Left kidney (tissue), 2 donors: ENCODE data around the gene PIP5K1C. TPM values are rescaled to one million over a fixed set of nuclear protein-coding genes. Genes with fewer than 3 reads are reported as not detected.
"Not testable (repeated sequence)": the region's sequence is repeated elsewhere in the genome, so short reads cannot be mapped to it uniquely, and the experiment has no call there.

Experiments
- DNase-seq: peaks from one replicate; pipeline ENCODE4 v3.0.0-alpha.2; 2013
- polyA plus RNA-seq: library from polyadenylated mRNA; unstranded; fragments of 120-200 nt; gene quantifications from one replicate; pipeline ENCODE4 v1.2.1, GENCODE V29; 2013; ENCODE audit not compliant: insufficient read length

Gene PIP5K1C
- polyA plus RNA-seq, 1 donor, result 21.1 TPM

DNA sequence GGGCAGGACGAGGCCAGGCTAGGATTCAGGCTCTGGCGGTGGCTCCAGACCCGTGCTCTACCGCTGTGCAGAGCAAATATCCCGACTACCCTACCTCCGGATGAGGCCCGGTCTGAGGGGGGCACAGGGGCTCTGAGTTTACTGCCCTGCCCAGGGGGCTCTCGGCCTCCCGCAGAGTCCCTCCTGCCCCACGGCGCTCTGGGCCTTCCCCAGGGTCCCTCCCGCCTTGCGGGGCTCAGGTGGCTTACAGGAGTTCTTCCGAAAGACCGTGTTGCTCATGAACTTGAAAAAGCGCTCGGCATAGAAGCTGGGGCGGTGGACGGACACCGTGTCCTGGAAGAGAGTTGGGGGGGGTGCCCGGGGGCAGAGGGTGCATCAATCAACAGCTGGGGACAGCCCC, 54.5 kb downstream of the PIP5K1C start:
- DNase-seq, result no peak

- no peak for DNase-seq
Measured at GRCh38 chr19:3645067-3645396, 55.2 kb downstream of the PIP5K1C start.

GRCh38 chr19:3644351-3645066, 55.8 kb downstream of the PIP5K1C start:
- no peak for DNase-seq

- no peak for DNase-seq
Measured at GRCh38 chr19:3643674-3644313, 56.5 kb downstream of the PIP5K1C start.

DNA sequence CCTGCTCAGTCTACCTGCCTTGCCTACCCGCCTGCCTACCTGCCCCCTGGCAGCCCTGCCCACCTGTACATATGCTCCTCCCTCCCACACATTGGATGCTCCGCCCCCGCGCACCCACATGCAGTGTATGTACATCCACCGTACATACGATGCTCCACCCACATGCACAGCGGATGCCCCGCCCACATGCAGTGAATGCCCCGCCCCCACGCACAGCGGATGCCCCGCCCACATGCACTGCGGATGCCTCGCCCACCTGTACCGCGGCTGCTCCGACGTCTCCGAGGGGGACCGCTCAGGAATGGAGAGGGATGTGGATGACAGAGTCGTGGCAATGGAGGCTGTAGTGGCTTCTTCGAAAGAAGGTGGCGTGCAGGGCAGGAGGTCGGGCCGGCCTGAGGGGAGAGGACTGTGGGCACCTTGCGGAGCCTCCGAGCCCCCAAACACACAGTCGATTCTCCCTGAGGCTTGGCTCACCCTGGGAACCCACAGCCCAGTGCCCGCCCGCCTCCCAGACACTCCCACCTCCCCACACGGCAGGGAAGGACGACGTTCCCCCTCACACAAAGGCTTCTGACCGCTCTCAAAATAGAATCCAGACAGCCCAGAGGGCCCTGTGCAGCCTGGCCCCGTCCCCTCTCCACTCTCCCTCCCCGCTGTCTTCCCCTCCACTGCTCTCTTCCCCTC, 57.1 kb downstream of the PIP5K1C start:
- no peak for DNase-seq

DNA sequence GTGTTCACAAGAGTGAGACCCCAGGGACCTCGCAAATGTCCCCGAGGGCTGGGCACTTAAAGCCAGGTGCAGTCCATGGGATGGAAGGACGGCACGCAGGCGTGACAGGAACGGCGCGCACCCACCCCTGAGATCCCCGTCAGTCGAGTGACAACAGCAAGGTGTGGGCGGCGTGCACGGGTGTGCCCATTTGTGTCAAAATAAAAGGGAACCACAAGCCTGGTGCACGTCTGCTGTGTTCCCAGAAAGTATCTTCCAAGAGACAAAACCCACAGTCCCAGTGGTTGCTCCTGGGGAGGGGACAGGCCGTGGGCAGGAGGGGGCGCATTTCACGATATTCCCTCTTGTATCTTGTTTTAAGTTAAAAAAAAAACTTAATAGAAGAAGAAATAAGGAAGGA, 58.0 kb downstream of the PIP5K1C start:
- DNase-seq, result no peak

DNA sequence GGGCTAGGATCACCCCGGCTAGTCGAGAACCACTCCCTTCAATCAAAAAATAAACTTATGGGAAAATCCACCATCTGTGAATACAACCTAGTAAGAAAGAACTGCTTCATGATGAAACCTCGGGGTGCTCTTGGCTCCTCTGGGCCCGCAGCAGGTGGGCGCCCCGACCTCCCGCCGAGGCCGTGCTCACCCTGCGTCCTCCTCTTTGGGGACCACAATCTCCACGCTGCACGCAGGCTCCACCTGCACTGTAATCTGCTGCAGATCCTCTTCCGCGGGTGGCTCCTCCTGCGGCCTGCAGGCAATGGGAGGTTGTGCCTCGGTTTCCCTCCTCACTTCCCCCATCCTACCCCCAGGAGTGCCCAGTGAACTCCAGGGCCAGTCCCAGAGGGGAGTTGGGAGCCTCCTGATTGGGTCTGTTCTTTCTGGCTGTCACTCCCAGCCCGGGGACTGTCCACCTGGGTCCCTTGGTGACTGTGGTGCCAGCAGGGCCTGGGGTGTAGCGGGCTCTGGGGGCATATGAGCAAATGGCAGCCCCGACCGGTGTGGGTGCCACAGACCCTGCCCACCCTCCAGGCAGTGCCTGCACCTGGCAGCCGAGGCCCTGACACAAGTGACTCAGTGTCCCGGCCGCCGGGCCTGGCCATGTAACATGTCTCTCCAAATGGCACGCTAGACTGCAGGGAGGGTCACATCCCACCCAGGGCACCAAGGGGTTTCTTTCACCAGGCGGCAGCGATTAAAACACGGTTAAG, 58.6 kb downstream of the PIP5K1C start:
- DNase-seq, result no peak

- no peak for DNase-seq
Measured at GRCh38 chr19:3639479-3639878, 60.8 kb downstream of the PIP5K1C start.

DNA sequence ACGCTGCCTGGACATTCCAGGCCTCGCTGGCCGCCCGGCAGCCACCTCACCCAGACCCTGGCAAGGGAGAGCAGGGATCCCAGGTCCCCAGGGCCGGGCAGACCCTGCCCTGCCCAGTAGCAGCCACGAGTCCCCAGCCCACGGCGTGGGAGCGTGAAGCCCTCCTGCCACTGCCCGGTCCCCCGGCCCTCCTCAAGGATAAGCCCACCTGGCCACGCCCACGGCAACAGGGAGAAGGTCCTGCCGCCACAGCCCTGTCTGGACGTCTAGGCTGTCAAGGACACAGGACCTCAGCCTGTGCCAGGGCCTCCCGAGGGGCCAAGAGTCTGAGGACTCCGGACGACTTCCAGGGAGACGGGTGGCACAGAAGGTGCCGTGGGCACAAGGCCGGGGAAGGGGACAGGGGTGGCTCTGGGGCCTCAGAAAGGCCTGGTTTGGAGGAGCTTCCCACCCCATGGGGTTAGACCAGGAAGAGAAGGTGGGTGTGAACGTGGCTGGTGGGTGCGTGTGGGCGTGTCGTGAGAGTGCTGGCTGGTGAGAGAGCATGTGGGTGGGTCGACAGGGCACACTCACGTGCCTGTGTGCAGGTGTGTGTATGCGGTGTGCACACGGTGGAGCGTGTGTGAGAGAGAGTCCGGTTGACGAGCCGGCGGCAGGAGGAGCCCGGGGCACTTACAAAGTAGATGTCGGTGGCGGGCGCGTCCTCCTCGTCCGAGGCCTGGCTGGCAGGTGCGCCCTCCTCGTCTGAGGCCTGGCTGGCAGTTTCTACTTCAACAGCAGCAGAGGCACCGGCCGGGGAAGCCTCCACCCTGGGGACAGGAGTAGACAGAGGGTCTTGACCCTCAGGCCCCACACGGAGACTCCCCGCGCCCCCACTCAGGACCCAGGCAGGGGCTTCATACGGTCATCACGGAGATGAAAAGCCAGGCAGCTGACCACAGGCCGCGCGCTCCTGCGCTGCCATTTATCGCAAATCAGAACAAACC, 61.8 kb downstream of the PIP5K1C start:
- no peak for DNase-seq

GRCh38 chr19:3637621-3638020, 62.6 kb downstream of the PIP5K1C start:
- DNase-seq, result no peak

- DNase-seq, result no peak
Measured at GRCh38 chr19:3636962-3637361, 63.3 kb downstream of the PIP5K1C start.

DNA sequence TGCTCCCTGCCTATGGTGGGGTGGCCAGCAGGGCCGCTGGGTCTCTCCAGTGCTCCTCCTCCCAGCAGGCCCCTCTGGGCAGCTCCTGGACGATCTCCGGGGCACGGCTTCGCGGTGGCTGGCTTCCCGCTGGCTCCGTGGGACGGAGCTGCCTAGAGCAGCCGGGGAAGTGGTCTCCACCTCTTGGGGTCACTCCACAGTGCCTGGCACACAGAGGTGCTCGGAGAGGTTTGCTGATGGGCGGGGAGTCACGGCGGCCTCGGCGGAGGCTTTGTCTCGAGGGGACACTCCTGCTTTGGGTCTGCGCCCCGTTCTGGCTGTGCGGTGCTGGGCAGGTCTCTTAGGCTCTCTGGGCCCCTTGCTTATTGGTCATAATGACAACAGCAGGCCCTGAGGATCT, 63.8 kb downstream of the PIP5K1C start:
- no peak for DNase-seq

DNA sequence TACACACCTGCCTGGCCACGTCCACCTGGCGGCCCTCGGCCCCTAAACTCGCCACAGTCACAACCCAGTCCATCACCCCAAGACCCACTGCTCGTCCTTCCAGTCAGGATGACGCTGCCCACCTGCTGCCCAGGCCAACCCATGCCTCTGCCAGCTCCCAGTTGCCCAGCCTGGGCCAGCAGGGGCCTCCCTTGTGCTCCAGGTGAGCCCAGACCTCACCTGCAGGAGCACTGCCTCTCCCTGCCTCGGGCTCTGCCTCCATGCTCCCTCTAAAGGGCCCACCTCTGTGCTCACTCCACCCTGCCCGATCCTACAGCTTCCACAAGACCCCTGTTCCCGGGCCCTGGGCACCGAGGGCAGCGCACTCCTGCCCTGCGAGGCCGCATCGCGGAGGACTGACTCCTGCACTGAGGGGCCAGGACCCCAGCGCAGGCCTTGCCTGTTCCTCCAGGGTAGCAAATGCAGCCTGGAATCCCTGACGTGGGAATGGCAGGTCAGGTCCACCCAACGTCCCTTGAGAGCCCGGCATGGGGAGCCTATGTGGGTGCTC, 65.7 kb downstream of the PIP5K1C start:
- no peak for DNase-seq

DNA sequence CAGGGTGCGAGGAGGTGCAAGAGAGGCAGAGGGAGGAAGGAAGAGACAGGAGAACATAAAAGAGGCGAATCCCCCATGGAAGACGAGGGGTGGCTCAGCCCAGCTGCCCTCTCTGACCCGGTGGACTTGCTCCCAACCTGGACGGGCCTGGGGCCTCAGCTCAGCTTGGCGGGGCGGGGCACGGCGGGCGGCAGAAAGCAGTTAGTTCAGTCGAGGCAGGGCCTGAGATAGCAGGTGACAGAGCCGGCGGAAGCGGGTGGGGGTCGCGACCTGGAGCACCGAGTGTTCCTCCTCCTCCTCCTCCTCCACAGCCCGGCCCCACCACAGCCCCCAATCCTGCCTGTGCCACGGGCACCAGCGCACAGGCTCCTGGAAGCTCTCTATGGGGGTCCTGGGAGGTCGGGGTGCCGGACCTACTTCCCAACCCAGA, 66.7 kb downstream of the PIP5K1C start:
- DNase-seq, result no peak

- no peak for DNase-seq
Measured at GRCh38 chr19:3632739-3633558, 67.3 kb downstream of the PIP5K1C start.

DNA sequence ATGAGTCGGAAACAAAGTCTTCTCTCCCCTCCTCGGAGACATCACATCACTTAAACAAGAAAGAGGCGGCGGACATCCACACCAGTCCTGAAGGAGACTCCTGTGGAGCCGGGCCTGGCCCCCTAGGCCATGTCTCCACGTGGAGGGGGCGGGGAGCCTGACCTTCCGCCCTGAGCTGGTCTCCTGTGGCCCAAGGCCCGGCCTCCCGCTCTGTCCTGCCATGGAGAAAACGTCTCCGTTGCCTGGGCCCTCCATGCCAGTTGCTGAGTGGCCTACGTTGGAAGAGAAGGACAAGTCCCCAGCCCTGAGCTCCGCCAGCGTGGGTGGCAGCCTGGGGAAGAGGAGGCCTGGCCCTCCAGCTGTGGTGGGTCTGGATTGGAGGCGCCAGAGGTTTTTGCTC, 68.2 kb downstream of the PIP5K1C start:
- DNase-seq, result no peak

GRCh38 chr19:3631053-3631861, 69.0 kb downstream of the PIP5K1C start:
- DNase-seq, result no peak

DNA sequence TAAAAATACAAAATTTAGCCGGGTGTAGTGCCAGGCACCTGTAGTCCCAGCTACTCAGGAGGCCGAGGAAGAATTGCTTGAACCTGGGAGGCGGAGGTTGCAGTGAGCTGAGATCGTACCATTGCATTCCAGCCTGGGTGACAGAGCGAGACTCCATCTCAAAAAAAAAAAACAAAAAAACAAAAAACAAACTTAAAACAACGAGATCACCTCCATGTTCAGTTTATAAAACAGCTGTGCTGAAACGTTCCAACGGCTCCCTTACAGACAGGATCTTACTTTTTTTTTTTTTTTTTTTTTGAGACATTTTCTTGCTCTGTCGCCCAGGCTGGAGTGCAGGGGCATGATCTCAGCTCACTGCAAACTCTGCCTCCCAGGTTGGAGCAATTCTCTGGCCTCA, 71.5 kb downstream of the PIP5K1C start:
- DNase-seq, result not testable (repeated sequence)

GRCh38 chr19:3627351-3627723, 72.9 kb downstream of the PIP5K1C start:
- DNase-seq, result no peak
